HL-60 (cell line): ENCODE measurements around the gene AP3S1.

Experiments
- DNase-seq, 2 experiments: peaks; one replicate each; pipeline ENCODE4 v3.0.0-alpha.2; 2010 to 2020; ENCODE audit warnings: low read depth in 1 of 2, low spot score in 1 of 2
- H3K27ac ChIP-seq: fragments of 250-450 bp; sonication (Bioruptor Pico); replicated peaks from 2 replicates; pipeline ENCODE4 v1.5.1; 2020; ENCODE audit warnings: mild to moderate bottlenecking, moderate library complexity
- H3K27me3 ChIP-seq: fragments of 250-450 bp; sonication (Bioruptor Pico); 2 replicates; pipeline ENCODE4 v1.5.1; 2021; ENCODE audit warnings: mild to moderate bottlenecking, moderate library complexity; ENCODE audit not compliant: insufficient read depth, poor library complexity, severe bottlenecking
- H3K4me3 ChIP-seq: replicated peaks from 2 replicates; pipeline ENCODE4 v1.5.1; 2011; ENCODE audit warnings: mild to moderate bottlenecking, control low read depth, low read length; ENCODE audit not compliant: insufficient read depth
- CTCF ChIP-seq: IDR thresholded peaks from one replicate; pipeline ENCODE4 v1.5.1; 2011; ENCODE audit warnings: low read length, control low read depth, inconsistent platforms; ENCODE audit not compliant: insufficient read depth
- GABPA ChIP-seq: IDR thresholded peaks from 2 replicates; pipeline ENCODE4 v1.6.1; 2012; ENCODE audit warnings: low read depth
- POLR2AphosphoS5 ChIP-seq: IDR thresholded peaks from 2 replicates; pipeline ENCODE4 v1.6.1; 2012; ENCODE audit warnings: low read depth
- REST ChIP-seq: IDR thresholded peaks from 2 replicates; pipeline ENCODE4 v1.6.1; 2012; ENCODE audit warnings: low read depth; ENCODE audit not compliant: insufficient replicate concordance
- SPI1 ChIP-seq: IDR thresholded peaks from 2 replicates; pipeline ENCODE4 v1.6.1; 2012; ENCODE audit warnings: low read depth, mild to moderate bottlenecking, borderline replicate concordance

AP3S1 gene

GRCh38 chr5:115944501-115944900 is 102.8 kb downstream of the AP3S1 start:
- no peaks in the 10 kb centered on the region for H3K27me3 ChIP-seq
- H3K27ac ChIP-seq = no peak overlapping the region
- no peak for DNase-seq
- H3K4me3 ChIP-seq = no peak overlapping the region
- TF ChIP-seq POLR2AphosphoS5 (no peak), SPI1 (no peak)

- Histone ChIP-seq H3K27me3 (no peaks in the 10 kb centered on the region), H3K4me3 (no peak overlapping the region), H3K27ac (no peak overlapping the region)
- TF ChIP-seq POLR2AphosphoS5 (no peak), SPI1 (no peak), GABPA (no peak)
- DNase-seq = no peak
Observed at GRCh38 chr5:115946655-115947054, 104.9 kb downstream of the AP3S1 start.

- Histone ChIP-seq H3K4me3 (no peak overlapping the region), H3K27me3 (no peaks in the 10 kb centered on the region), H3K27ac (no peak overlapping the region)
- DNase-seq = no peak
- TF ChIP-seq CTCF = no peak
- TF ChIP-seq SPI1 = no peak
- no peak for TF ChIP-seq GABPA
Observed at GRCh38 chr5:115947260-115947659, 105.5 kb downstream of the AP3S1 start.

- TF ChIP-seq POLR2AphosphoS5 (no peak), REST (no peak), GABPA (no peak), CTCF (no peak), SPI1 (no peak)
- no peak overlapping the region for H3K27ac ChIP-seq
- no peak for DNase-seq
- H3K4me3 ChIP-seq = no peak overlapping the region
- no peaks in the 10 kb centered on the region for H3K27me3 ChIP-seq
Observed at GRCh38 chr5:115948091-115948534, 106.4 kb downstream of the AP3S1 start.

GRCh38 chr5:115949096-115949495 is 107.4 kb downstream of the AP3S1 start:
- no peak for DNase-seq
- H3K4me3 ChIP-seq = no peak overlapping the region
- TF ChIP-seq CTCF = no peak
- TF ChIP-seq GABPA = no peak
- TF ChIP-seq SPI1 = no peak
- no peak for TF ChIP-seq REST
- TF ChIP-seq POLR2AphosphoS5 = no peak
- no peak overlapping the region for H3K27ac ChIP-seq
- H3K27me3 ChIP-seq = no peaks in the 10 kb centered on the region
